GM21381 (cell line): ENCODE measurements around the gene DPY19L1.
"Not testable (repeated sequence)": the region's sequence is repeated elsewhere in the genome, so short reads cannot be mapped to it uniquely, and the experiment has no call there.

Experiments used
- ATAC-seq: cut with Tn5 transposase; IDR thresholded peaks from one replicate; pipeline ENCODE4 v1.9.1; 2021; ENCODE audit warnings: mild to moderate bottlenecking, moderate library complexity; ENCODE audit not compliant: unreplicated experiment

Gene DPY19L1

GRCh38 chr7:35037211-35037525, at the start of gene DPY19L1:
Gene DPY19L1 (minus strand): TSS chr7:35037485. CDS start chr7:35037394, 91 bp downstream.
- peak; percentile 27 for ATAC-seq

GRCh38 chr7:35079517-35079916, 42.2 kb upstream of the DPY19L1 start:
- ATAC-seq = not testable (repeated sequence)

- not testable (repeated sequence) for ATAC-seq
These were observed 36.7 kb upstream of the DPY19L1 start for GRCh38 chr7:35074008-35074407.

- not testable (repeated sequence) for ATAC-seq
These were observed 35.9 kb upstream of the DPY19L1 start for GRCh38 chr7:35072950-35073827.

DNA sequence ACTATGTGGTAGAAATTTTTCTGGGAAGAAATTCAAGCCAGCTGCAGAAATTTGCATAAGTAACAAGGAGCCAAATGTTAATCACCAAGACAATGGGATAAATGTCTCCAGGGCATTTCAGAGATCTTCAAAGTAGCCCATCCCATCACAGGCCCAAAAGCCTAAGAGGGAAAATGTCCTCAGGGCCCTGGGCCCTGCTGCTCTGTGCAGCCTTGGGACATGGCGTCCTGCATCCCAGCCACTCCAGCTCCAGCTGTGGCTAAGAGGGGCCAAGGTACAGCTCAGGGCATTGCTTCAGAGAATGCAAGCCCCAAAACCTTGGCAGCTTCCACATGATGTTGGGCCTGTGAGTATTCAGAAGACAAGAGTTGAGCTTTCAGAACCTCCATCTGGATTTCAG, 31.8 kb upstream of the DPY19L1 start:
- not testable (repeated sequence) for ATAC-seq

DNA sequence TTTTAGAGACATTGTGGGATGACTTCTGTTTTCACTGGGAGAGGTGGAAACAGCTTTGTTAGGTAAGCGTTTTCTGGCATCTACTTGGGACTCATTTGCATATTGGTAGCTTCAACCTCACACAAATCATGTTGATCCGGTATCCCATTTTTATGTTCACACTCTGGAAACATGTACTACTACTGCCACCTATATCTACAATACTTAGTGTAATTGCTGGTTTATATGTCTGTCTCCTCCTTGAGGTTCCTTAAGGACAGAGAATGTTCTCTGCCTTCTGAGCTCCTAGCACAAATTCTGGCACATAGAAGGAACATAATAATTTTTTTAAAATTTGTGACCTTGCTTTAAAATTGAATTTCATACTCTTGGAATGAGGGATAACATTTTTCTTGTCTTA, 28.1 kb upstream of the DPY19L1 start:
- not testable (repeated sequence) for ATAC-seq

DNA sequence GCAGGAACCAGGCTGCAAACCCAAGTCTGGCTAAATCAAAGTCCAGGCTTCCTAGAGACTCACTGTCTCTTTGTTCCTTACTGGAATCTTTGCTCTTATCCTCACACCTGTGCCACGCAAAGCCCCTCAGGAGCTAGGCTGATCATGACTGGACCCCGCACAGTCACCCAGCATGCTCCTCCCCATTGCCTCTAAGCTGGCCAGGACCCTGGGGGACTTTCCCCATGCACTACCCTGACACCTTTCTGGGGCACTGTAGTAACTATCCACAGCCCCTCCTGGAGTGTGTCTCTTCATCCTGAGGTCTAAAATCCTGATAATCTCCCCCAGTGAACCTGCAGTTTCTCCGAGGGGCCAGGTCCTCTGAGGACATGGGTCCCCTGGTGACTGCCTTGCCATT, 21.3 kb upstream of the DPY19L1 start:
- ATAC-seq = not testable (repeated sequence)

GRCh38 chr7:35057505-35058451, 20.5 kb upstream of the DPY19L1 start:
- not testable (repeated sequence) for ATAC-seq

DNA sequence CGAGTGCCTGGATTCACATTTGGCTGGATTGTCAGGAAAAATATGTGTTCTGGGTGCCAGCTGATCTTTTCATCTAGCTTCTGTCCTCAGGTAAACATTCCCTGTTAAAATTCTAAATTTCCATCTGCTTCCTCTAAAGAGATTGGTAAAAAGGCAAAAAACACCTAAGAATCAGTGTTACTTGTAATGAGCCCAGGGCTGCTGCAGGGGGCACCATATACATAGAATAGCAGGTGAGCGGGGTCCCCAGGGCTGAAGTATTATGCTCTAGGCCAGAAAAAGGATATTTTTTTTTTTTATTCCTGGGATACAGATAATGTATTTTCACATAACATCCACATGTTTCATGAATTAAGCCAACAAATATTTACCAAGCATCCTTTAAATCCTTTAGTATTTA, 18.4 kb upstream of the DPY19L1 start:
- not testable (repeated sequence) for ATAC-seq

GRCh38 chr7:35053488-35054175, 16.3 kb upstream of the DPY19L1 start:
- ATAC-seq = not testable (repeated sequence)

- not testable (repeated sequence) for ATAC-seq
These were observed 11.1 kb upstream of the DPY19L1 start for GRCh38 chr7:35048390-35048789.

- not testable (repeated sequence) for ATAC-seq
These were observed 10.6 kb upstream of the DPY19L1 start for GRCh38 chr7:35047912-35048305.

DNA sequence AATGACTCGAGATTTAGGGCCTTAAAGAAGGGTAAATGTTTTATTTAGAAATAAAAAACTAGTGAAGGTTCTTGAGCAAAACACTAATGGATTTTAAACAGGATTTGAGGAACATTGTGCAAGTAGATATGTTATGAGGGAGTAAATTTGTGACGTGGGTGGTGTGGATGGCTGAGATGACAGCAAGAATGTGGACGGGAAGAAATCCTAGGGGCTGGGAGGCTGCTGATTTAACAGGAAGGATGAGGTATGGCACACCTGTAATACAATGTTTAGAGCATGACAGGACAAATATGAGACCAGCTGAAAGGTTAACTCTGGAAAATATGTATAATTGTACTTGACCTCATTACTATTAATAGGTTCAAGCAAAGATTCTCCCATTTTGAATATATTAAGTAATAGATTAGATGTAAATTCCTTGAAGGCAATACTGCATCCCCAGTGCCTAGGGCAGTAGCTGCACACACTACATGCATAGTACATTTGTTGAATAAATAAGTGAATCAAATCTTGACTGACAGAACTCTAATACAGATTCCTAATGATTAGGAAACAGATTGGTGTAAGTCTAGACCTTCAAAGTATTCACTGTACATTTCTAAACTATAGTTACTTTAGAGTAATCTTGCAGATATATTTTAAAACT, 10.1 kb upstream of the DPY19L1 start:
- ATAC-seq = not testable (repeated sequence)

GRCh38 chr7:35043301-35043700, 6.0 kb upstream of the DPY19L1 start:
- not testable (repeated sequence) for ATAC-seq

DNA sequence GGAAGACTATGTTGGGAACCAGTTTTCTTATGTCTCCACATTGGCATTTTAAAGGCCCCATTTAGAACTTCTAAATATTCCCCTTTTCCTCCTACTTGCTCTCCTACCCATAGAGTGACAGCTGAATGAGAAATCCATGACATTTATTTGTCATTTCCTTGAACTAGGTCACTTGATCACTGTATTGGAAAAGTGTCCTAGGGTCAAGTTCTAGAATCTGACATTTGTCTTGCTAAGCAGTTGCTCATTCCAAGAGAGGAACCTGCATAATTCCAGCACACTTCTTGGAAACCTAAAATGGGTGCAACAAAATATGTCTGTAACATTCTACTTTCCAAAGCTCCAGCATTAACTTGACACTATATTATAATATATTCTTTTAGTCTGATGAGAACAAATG, 3.6 kb upstream of the DPY19L1 start:
- ATAC-seq = no peak

DNA sequence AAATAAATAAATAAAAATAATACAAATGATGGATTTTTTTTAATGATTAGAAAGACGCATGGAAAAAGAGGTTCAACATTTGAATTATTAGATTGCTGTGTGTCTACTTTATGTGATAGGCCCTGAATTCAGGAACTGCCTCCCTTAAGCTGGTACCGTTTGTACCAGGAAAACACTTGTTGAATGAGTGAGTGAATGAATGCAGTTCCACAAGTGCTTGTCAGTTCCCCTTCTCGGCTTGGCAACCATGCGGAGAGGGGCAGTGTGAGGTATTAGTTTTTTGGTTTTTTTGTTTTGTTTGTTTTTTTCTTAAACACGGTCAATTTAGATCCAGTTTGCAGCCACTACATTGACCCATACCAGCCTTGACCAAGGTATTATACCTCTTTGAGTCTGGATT, 2.1 kb upstream of the DPY19L1 start:
- no peak for ATAC-seq

DNA sequence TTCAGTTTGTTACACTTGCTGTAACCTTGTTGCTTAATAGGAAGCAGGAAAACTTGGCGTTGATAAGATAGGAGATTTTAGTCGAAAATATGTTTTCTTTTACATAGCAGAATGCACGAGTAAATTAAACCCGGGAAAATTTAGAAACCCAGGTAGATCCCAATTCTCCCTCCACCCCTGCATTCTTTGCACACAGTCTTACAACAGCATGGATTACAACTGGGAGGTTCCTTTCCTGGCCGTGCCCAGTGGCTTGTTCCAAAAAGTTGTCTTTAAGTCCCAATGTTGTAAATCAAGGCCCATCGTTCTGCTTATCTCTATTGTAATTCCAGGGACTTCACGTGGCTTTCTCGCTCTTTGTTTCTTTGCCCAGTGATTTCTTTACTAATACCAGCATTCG, 1.1 kb upstream of the DPY19L1 start:
- ATAC-seq = no peak

- peak; percentile 78 for ATAC-seq
These were observed 449 bp upstream of the DPY19L1 start for GRCh38 chr7:35037526-35038341.

DNA sequence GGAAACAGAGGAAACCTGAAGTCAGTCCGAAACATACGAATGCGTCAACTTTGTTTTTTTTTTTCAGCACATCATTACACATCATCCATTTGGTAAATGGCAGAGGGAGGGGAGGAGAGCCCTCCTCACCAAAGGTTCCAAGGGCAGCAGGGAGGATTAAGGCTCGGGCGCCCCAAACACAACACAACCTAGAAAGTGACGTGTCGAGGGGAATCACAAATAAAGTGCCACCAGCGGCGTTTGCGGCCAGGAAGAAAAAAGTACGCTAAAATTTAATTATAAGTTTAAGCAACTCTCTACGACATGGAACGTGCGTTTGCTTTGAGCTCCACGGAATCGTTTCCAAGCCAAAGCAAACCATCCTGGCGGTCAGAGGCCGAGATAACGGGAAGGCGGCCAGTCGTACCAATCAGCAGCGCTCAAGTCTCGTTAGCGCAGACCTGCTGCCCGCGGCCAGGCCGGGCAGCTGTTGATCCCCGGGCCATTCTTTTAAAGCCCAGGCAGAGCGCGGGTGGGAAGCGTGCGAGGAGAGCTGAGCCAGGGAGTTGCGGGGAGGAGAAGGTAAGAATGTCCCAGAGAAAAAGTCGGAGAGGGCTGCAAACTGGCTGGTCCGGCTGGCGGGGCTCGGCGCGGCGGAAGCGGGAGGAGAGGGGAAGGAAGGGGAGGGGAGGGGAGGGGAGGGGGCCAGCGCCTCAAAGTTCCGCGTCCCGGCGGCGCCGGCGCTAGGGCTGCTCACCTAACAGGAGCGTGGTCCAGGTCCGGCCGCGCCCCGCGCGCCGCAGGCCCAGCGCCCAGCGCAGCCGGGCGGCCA, 719 bp downstream of the DPY19L1 start:
- ATAC-seq = peak; percentile 13
